H7 (cell line): ENCODE data around the gene OR8U1. TPM values are rescaled to one million over a fixed set of nuclear protein-coding genes. Genes with fewer than 3 reads are reported as not detected.
"Not testable (repeated sequence)": the region's sequence is repeated elsewhere in the genome, so short reads cannot be mapped to it uniquely, and the experiment has no call there.

Source experiments
- DNase-seq: peaks from one replicate; pipeline ENCODE4 v3.0.0; 2012
- H3K27me3 ChIP-seq: 2 replicates; pipeline ENCODE4 v1.6.0; 2011; ENCODE audit warnings: mild to moderate bottlenecking, low read length; ENCODE audit not compliant: control insufficient read depth, insufficient read depth
- H3K36me3 ChIP-seq: replicated peaks from 2 replicates; pipeline ENCODE4 v1.5.1; 2011; ENCODE audit warnings: low read length; ENCODE audit not compliant: control insufficient read depth, insufficient read depth
- H3K4me3 ChIP-seq: 2 replicates; pipeline ENCODE4 v1.5.1; 2011; ENCODE audit warnings: low read depth, mild to moderate bottlenecking, control low read depth, low read length, moderate library complexity; ENCODE audit not compliant: insufficient read depth
- total RNA-seq: library from RNA; depleted of rRNA; stranded (reverse); fragments of >200 nt; shearing (Covaris generic); gene quantifications from 2 replicates; pipeline ENCODE4 v1.2.3, GENCODE V29; 2014; rRNA removed

The OR8U1 gene
- total RNA-seq = not detected in 2 replicates

DNA sequence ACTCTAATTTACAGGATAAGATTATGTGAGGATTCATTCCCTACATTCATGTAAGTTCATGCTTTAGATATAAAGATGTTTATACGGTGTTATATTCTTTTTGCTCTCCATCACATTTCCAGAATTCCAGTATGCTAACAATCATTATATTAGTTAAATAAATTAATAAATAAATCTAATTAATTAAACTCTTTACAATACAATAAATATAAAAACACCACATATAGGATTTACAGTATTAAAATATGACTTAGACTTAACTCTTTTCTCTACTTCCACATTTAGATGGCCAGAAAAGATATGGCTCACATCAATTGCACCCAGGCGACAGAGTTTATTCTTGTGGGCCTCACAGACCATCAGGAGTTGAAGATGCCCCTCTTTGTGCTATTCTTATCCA is at the start of gene OR8U1:
Gene OR8U1, plus strand, starts transcription at position 301 of the 400 bp plus-strand sequence. Its CDS starts 0 bp downstream, at position 301.
- Histone ChIP-seq H3K4me3 (no peak within 1 kb of the TSS), H3K36me3 (no peaks in the 10 kb centered on the region), H3K27me3 (no peaks in the 10 kb centered on the region)
- no peak for DNase-seq

DNA sequence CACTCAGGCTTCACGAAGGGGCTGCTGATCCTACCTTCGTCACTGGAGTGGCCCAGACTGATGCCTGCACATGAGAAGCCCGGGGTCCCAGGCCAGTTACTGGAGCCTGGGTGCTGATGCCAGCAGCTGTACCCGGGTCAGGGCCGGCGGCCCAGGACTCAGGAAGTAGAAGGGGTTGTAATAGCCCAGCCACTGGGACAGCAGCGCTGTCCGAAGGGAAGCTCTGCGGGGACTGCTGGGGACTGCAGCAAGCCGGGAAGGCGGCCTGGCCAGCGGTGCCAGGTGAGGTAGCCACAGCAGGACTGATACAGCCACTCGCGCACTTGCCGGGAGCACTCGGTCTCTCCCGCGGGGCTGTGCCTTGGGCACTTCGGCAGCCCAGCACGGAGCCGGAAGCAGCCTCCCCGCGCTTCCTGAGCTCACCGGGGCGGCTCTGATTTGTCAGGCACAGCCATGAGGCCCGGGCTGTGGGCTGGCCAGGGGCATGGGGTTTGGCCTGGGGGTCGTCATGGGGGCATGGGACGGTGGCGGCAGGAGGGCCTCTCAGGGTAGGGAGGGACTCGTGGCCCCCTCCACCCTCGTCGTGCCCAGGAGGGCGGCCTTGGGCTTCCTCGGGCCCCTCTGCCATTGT is 43.4 kb upstream of the OR8U1 start:
- DNase-seq = peak; percentile 24
- Histone ChIP-seq H3K36me3 (no peaks in the 10 kb centered on the region), H3K27me3 (no peaks in the 10 kb centered on the region), H3K4me3 (no peak overlapping the region)

DNA sequence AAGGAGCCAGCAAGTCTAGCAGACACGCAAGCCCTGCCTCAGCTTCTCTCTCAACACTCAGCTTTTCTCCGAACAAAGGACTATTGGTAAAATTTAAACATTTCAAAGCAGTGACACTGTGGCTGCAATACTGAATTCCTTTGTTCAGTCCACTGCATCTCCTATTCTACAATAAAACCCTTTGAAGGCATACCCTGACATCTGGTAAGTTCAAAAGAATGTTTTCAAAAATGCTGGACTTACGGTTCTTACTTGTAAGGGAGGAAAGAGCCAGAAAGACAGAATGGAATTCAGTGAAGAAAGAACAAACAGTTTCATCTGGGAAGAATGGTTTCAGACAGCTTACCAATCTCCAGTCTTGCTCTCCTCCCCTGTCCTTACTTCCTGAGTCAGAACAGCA is 42.3 kb upstream of the OR8U1 start:
- H3K27me3 ChIP-seq = no peaks in the 10 kb centered on the region
- no peak for DNase-seq
- H3K36me3 ChIP-seq = no peaks in the 10 kb centered on the region; the same call in 1 of the 2 replicates
- no peak overlapping the region for H3K4me3 ChIP-seq

DNA sequence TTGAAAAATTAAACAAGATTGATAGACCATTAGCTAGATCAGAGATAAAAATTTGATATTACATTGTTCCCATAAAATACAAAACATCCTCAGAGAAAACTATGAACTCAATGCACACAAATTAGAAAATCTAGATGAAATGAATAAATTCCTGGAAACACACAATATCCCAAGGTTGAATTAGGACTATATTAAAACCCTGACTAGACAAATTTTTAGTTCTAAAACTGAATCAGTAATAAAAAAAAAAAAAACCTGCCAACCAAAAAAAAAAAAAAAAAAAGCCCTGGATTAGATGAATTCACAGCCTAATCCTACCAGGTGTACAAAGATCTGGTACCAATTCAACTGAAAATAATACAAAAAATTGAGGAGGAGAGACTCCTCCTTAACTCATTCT is 35.1 kb upstream of the OR8U1 start:
- no peaks in the 10 kb centered on the region for H3K27me3 ChIP-seq
- H3K4me3 ChIP-seq = no peak overlapping the region
- H3K36me3 ChIP-seq = no peaks in the 10 kb centered on the region; the same call in 1 of the 2 replicates
- DNase-seq = no peak

DNA sequence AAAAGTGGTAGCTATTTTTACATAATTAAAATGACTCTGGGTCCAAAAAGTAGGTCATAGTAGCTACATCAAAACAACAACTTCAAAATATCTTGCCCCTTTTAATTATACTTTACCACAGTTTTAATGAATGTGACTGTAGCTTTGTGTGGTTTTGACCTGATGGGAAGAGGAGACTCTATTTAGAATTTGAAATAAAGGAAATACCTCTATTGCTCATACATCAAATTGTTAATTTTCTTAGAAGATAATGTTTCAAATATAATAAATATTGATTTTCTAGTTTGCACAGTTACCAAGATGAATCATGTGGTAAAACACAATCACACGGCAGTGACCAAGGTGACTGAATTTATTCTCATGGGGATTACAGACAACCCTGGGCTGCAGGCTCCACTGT is 29.7 kb upstream of the OR8U1 start, which contains the start of gene OR8K1:
Gene OR8K1, plus strand, starts transcription at position 301 of the 400 bp plus-strand sequence. Its CDS starts 0 bp downstream, at position 301.
- no peaks in the 10 kb centered on the region for H3K27me3 ChIP-seq
- no peak within 1 kb of the TSS for H3K4me3 ChIP-seq
- DNase-seq = no peak
- H3K36me3 ChIP-seq = no peaks in the 10 kb centered on the region

DNA sequence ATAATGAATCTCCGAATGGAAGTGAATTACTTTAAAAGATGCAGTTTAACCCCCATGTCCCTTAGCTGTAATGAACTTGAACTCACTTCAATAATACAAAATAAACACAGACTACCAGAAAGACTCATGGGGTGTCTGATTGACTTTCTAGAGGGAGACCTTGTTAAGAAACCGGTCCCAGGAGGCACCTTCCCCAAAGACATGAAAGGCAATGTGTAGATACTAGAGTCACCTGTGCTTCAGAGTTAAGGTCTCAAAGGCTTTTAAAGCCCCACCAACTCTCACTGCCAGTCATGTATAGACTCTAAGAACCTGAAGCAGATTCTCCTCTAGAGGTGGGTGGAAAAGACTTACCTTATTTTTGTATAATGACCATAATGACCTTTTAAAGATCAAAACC is 21.4 kb upstream of the OR8U1 start, which contains the start of gene OR8J1:
Gene OR8J1, plus strand, starts transcription at position 301 of the 400 bp plus-strand sequence. CDS start 5,956 bp downstream, outside the sequence.
- no peak within 1 kb of the TSS for H3K4me3 ChIP-seq
- no peak for DNase-seq
- no peaks in the 10 kb centered on the region for H3K27me3 ChIP-seq
- no peaks in the 10 kb centered on the region for H3K36me3 ChIP-seq

DNA sequence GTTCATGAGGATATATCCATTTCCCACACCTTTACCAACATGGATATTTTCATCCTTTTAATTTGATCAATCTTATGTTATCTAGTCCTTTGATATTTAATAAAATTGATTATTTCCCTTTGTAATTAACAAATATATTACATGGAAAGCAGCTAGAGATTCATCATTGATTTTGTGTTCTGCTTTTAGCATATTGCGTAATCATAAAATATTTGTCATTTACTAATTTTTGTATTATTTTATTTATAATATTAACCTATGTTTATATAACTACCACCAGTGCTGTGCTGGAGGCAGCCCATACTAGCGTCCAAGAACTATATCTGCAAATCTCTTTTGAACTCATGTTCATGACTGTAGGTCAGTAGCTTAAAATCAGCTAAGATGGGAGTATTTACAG is 4.7 kb downstream of the OR8U1 start:
- no peak for DNase-seq
- no peaks in the 10 kb centered on the region for H3K27me3 ChIP-seq
- no peak overlapping the region for H3K4me3 ChIP-seq
- no peaks in the 10 kb centered on the region for H3K36me3 ChIP-seq

DNA sequence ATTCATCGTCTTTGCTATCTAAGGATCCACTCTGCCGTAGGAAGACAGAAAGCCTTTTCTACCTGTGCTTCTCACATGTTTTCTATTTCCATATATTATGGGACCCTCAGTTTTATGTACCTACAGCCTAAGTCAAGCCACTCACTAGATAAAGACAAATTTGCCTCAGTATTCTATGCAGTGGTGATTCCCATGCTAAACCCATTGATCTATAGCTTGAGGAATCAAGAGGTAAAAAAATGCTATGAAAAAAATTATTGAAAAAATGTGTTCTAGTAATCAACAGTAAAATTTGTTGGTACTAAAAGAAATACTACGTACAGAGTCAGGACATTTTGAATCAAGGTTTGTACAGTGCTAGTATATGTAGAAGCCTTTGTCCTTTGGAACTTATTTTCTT is 19.0 kb downstream of the OR8U1 start:
- H3K4me3 ChIP-seq = no peak overlapping the region
- H3K36me3 ChIP-seq = no peaks in the 10 kb centered on the region
- H3K27me3 ChIP-seq = no peaks in the 10 kb centered on the region
- DNase-seq = no peak

DNA sequence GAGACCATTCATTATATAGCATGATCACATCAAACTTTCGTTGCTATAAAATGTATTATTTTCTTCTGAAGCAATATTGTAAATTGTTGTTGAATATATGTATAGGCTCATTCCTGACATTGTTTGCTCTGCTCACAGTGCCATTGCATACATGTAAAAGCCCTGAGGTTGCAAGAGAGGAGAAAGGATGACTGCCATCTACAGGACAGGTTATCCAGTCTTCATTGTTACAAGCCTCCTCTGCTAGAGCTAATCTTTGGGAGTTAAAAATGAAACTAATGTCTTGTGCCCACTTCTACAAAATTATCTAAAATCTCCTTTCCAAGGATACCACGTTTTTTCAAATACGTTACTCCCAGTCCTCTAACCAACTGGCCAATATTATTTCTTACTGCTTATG is 20.6 kb downstream of the OR8U1 start:
- Histone ChIP-seq H3K36me3 (no peaks in the 10 kb centered on the region), H3K4me3 (no peak overlapping the region), H3K27me3 (no peaks in the 10 kb centered on the region)
- DNase-seq = peak; percentile 16

DNA sequence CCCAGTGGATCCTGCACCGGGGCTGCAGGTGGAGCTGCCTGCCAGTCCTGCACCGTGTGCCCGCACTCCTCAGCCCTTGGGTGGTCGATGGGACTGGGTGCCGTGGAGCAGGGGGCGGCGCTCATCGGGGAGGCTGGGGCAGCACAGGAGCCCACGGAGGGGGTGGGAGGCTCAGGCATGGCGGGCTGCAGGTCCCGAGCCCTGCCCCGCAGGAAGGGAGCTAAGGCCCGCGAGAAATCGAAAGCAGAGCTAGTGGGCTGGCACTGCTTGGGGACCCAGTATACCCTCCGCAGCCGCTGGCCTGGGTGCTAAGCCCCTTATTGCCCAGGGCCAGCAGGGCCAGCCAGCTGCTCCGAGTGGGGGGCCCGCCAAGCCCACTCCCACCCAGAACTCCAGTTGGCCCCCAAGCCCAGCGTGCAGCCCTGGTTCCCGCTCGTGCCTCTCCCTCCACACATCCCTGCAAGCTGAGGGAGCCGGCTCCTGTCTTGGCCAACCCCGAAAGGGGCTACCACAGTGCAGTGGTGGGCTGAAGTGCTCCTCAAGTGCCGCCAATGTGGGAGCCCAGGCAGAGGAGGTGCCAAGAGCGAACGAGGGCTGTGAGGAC is 26.5 kb downstream of the OR8U1 start:
- not testable (repeated sequence) for H3K4me3 ChIP-seq, H3K27me3 ChIP-seq, H3K36me3 ChIP-seq, DNase-seq

DNA sequence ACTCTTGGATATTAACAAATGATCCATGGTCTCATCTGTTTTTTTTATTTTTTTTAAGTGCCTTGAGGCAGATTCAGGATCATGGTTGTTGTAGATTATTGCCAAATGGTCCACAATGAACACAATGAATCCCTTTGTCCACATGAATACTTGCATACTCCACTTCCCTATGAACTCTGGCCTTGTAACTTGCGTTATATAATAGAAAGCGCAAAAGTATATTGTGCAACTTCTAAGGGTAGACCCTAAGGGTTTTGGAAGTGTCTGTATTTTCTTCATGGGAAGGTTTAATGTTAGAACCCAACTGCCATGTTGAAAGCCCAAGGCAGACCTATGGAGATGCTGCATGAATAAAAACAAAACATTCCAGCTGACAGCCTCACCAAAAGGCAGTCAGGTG is 29.0 kb downstream of the OR8U1 start:
- H3K27me3 ChIP-seq = no peaks in the 10 kb centered on the region
- no peak for DNase-seq
- H3K36me3 ChIP-seq = no peaks in the 10 kb centered on the region
- H3K4me3 ChIP-seq = no peak overlapping the region

DNA sequence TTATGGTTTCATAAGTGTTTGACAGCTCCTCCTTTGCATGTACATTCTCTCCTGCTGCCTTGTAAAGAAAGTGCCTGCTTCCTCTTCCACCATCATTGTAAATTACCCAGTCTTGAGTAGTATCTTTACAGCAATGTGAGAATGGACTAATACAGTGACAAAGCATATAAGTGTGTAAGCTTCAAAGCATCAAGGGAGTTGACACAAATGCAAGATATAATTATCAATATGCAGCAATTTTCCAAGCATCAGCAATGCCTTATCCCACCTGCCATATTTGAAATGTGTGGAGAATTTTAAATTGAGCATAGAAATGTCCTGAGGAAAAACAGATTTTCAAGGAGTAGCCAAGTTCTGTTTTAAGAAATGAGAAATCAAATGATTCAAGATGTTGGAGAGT is 35.4 kb downstream of the OR8U1 start:
- Histone ChIP-seq H3K36me3 (no peaks in the 10 kb centered on the region), H3K4me3 (no peak overlapping the region), H3K27me3 (no peaks in the 10 kb centered on the region)
- no peak for DNase-seq

DNA sequence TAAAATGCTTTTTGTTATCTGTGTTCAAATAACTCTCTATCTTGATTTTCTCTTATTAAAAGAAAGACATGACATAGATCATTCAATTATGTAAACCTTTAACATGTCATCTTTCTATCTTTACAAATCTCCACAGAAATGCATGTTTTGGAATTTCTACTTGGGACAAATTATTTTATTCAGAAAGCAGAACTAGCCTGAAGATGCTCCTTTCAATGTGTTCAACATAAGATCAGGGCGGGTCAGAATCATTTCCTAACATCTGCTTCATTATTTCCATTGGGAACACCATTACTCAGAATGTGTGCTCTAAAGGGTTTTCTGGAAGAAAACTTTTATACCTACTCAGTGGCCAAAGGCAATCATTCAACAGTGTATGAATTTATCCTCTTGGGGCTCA is 37.0 kb downstream of the OR8U1 start, which contains the start of gene OR5AL1:
Gene OR5AL1, plus strand, starts transcription at position 301 of the 400 bp plus-strand sequence.
- no peaks in the 10 kb centered on the region for H3K27me3 ChIP-seq
- DNase-seq = no peak
- H3K4me3 ChIP-seq = no peak within 1 kb of the TSS
- no peaks in the 10 kb centered on the region for H3K36me3 ChIP-seq
